D721Med (cell line): ENCODE measurements around the gene C16orf92.

Experiments
- DNase-seq: peaks from one replicate; pipeline ENCODE4 v3.0.0; 2011; ENCODE audit warnings: low spot score; ENCODE audit not compliant: insufficient read length
- FAIRE-seq: peaks from 2 replicates; lab custom pipeline; 2011; peaks lifted over from hg19 to GRCh38; lab: Jason Lieb, UNC
- CTCF ChIP-seq: IDR thresholded peaks from 2 replicates; pipeline ENCODE4 v1.5.1; 2012; ENCODE audit warnings: mild to moderate bottlenecking, control low read depth; ENCODE audit not compliant: insufficient read depth; ENCODE audit errors: missing control alignments

Gene C16orf92

GRCh38 chr16:30022887-30023286, at the start of gene C16orf92:
Gene C16orf92, plus strand, starts transcription at chr16:30023198. Its CDS starts 143 bp downstream, at chr16:30023341.
- DNase-seq (no peak), FAIRE-seq (no peak)
- TF ChIP-seq CTCF, result no peak

- FAIRE-seq, result no peak
These were observed 49.4 kb upstream of the C16orf92 start, which contains the start of gene TAOK2 for GRCh38 chr16:29973384-29974246. Gene TAOK2, plus strand, starts transcription at chr16:29973868. Its CDS starts 3,905 bp downstream, at chr16:29977773.

GRCh38 chr16:29974291-29975133, 48.5 kb upstream of the C16orf92 start:
- DNase-seq, result peak; percentile 24
- no peak for FAIRE-seq
- no peak for TF ChIP-seq CTCF

More at GRCh38 chr16:29973384-29974246, 49.4 kb upstream of the C16orf92 start, which contains the start of gene TAOK2:
- DNase-seq, result peak; percentile 98
- no peak for TF ChIP-seq CTCF

DNA sequence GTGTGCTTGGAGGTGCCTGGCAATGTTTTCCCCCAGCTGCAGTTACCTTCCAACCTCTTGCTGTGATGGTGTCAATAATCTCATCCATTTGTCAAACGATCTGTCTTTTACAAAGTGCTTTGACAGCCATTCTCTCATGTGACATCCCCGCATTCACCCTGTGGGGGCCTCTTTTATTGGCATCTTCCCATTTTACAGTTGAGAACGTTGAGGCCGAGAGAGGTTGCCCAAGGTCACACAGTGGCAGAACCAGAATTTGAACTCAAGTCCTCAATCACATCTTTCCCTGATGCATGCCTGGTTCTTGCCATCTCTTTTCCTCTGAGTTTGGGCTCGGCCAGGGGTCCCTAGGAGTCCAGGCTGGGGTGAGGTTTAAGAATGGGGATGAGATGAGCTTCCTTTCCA, 47.9 kb upstream of the C16orf92 start:
- no peak for DNase-seq
- FAIRE-seq, result no peak
- TF ChIP-seq CTCF, result no peak

- no peak for FAIRE-seq
- peak; percentile 36 for DNase-seq
- no peak for TF ChIP-seq CTCF
These were observed 47.0 kb upstream of the C16orf92 start for GRCh38 chr16:29975811-29976511.

GRCh38 chr16:29977063-29977825, 45.8 kb upstream of the C16orf92 start:
- no peak for TF ChIP-seq CTCF
- DNase-seq (peak; percentile 7), FAIRE-seq (no peak)
